Measurements from ENCODE around the gene PRXL2B.

The PRXL2B gene

GRCh38 chr1:2540816-2541492 lies 45.6 kb upstream of the PRXL2B start:
- Mint-ChIP-seq H3K4me1 (peaks cover 7% of the 10 kb centered on the region), H3K27me3 (ENCODE audit: low read depth) (peaks cover 10% of the 10 kb centered on the region), H3K27ac (no peak overlapping the region), H3K4me3 (no peak overlapping the region), H3K36me3 (ENCODE audit: low read depth) (no peaks in the 10 kb centered on the region), H3K9me3 (no peaks in the 10 kb centered on the region)
- no peak for TF ChIP-seq CTCF (IDR thresholded peaks at IDR 0.05; ENCODE audit: unreplicated experiment in 3 of 3)

GRCh38 chr1:2541619-2542245 lies 44.8 kb upstream of the PRXL2B start:
- Mint-ChIP-seq H3K4me3 (no peak overlapping the region), H3K27me3 (ENCODE audit: low read depth) (peaks cover 4% of the 10 kb centered on the region)
- no peak for TF ChIP-seq CTCF (IDR thresholded peaks at IDR 0.05; ENCODE audit: unreplicated experiment in 3 of 3)

GRCh38 chr1:2542246-2542915 lies 44.2 kb upstream of the PRXL2B start:
- H3K9me3 Mint-ChIP-seq = no peaks in the 10 kb centered on the region
- H3K27me3 Mint-ChIP-seq (ENCODE audit: low read depth) = peaks cover 8% of the 10 kb centered on the region
- H3K4me3 Mint-ChIP-seq = peak overlapping the region in 1 of 3 experiments; percentile 35
- H3K36me3 Mint-ChIP-seq (ENCODE audit: low read depth) = no peaks in the 10 kb centered on the region
- TF ChIP-seq CTCF (IDR thresholded peaks at IDR 0.05; ENCODE audit: unreplicated experiment in 3 of 3) = no peak
- no peak overlapping the region for H3K27ac Mint-ChIP-seq
- peaks cover 7% of the 10 kb centered on the region for H3K4me1 Mint-ChIP-seq

More at GRCh38 chr1:2541619-2542245, 44.8 kb upstream of the PRXL2B start:
- Mint-ChIP-seq H3K36me3 (ENCODE audit: low read depth) (no peaks in the 10 kb centered on the region), H3K27ac (no peak overlapping the region), H3K9me3 (no peaks in the 10 kb centered on the region), H3K4me1 (peaks cover 7% of the 10 kb centered on the region)

GRCh38 chr1:2543543-2544092 lies 43.0 kb upstream of the PRXL2B start:
- Mint-ChIP-seq H3K4me1 (peaks cover 7% of the 10 kb centered on the region), H3K9me3 (no peaks in the 10 kb centered on the region), H3K36me3 (ENCODE audit: low read depth) (no peaks in the 10 kb centered on the region), H3K27ac (no peak overlapping the region), H3K4me3 (no peak overlapping the region), H3K27me3 (ENCODE audit: low read depth) (peaks cover 5% of the 10 kb centered on the region)
- TF ChIP-seq CTCF (IDR thresholded peaks at IDR 0.05; ENCODE audit: unreplicated experiment in 3 of 3) = no peak

- H3K9me3 Mint-ChIP-seq = no peaks in the 10 kb centered on the region
- no peak for TF ChIP-seq CTCF (IDR thresholded peaks at IDR 0.05; ENCODE audit: unreplicated experiment in 3 of 3)
- H3K4me1 Mint-ChIP-seq = peaks cover 7% of the 10 kb centered on the region
- no peaks in the 10 kb centered on the region for H3K36me3 Mint-ChIP-seq (ENCODE audit: low read depth)
- no peak overlapping the region for H3K4me3 Mint-ChIP-seq
- peak overlapping the region in 1 of 3 experiments; percentile 11 for H3K27ac Mint-ChIP-seq
- H3K27me3 Mint-ChIP-seq (ENCODE audit: low read depth) = peaks cover 4% of the 10 kb centered on the region
Measured at GRCh38 chr1:2544093-2544874, 42.3 kb upstream of the PRXL2B start.

All from nephron (organoid).